SK-N-SH (cell line): ENCODE results near the gene ARHGAP8. TPM values are rescaled to one million over a fixed set of nuclear protein-coding genes. Genes with fewer than 3 reads are reported as not detected.

Experiments
- CTCF ChIA-PET: fragments of 300-600, 350-600 bp; formaldehyde crosslinking; extraction: SDS; loops from one replicate; lab custom pipeline; 2021; lab: Yijun Ruan, JAX
- POLR2A ChIA-PET: fragments of 350-600 bp; sonication (Branson Sonifier 250); formaldehyde crosslinking; extraction: SDS; loops from one replicate; lab custom pipeline; 2020; ENCODE audit warnings: antibody characterized with exemption, inconsistent platforms; lab: Yijun Ruan, JAX
- DNase-seq: peaks from one replicate; pipeline ENCODE4 v3.0.0; 2012
- H2AFZ ChIP-seq: fragments of 200-600 bp; sonication (generic); 2 replicates; pipeline ENCODE4 v1.8.1; 2016; ENCODE audit warnings: antibody characterized with exemption, mild to moderate bottlenecking, low read depth
- H3F3A ChIP-seq: fragments of 200-600 bp; sonication (generic); replicated peaks from 2 replicates; pipeline ENCODE3; 2016; ENCODE audit warnings: antibody characterized with exemption, mild to moderate bottlenecking; ENCODE audit not compliant: insufficient read depth
- H3K27ac ChIP-seq, 2 experiments: fragments of 200-500 bp in 1 of 2; fragments of 200-600 bp in 1 of 2; sonication (Bioruptor generic) in 1 of 2; sonication (generic), shearing (Covaris generic) in 1 of 2; 2 replicates each; pipeline versions ENCODE4 v1.5.1 to v1.6.1; 2014 to 2016; ENCODE audit warnings: low read depth in 2 of 2, inconsistent platforms in 1 of 2, low read length in 1 of 2, mild to moderate bottlenecking in 1 of 2, mixed read lengths in 1 of 2
- H3K27me3 ChIP-seq: fragments of 200-600 bp; sonication (generic), shearing (Covaris generic); 2 replicates; pipeline ENCODE4 v1.6.1; 2016; ENCODE audit warnings: mixed run types; ENCODE audit not compliant: insufficient read depth
- H3K36me3 ChIP-seq, 2 experiments: fragments of 200-500 bp in 1 of 2; fragments of 200-600 bp in 1 of 2; sonication (Bioruptor generic) in 1 of 2; sonication (generic) in 1 of 2; replicated peaks in 1 of 2; 2 replicates each; pipeline versions ENCODE3 to v1.5.1; 2014 to 2016; ENCODE audit warnings: low read length in 1 of 2, mild to moderate bottlenecking in 1 of 2; ENCODE audit not compliant: insufficient read depth in 2 of 2, control insufficient read depth in 1 of 2
- H3K4me1 ChIP-seq, 2 experiments: fragments of 200-500 bp in 1 of 2; fragments of 200-600 bp in 1 of 2; sonication (Bioruptor generic) in 1 of 2; sonication (generic), shearing (Covaris generic) in 1 of 2; 2 replicates each; pipeline versions ENCODE4 v1.5.1 to v1.6.1; 2014 to 2016; ENCODE audit warnings: low read depth in 1 of 2, low read length in 1 of 2, mixed run types in 1 of 2; ENCODE audit not compliant: insufficient read depth in 2 of 2, control insufficient read depth in 1 of 2
- H3K4me2 ChIP-seq: fragments of 200-600 bp; sonication (generic), shearing (Covaris generic); 2 replicates; pipeline ENCODE4 v1.6.1; 2017; ENCODE audit warnings: mixed run types
- H3K4me3 ChIP-seq, 2 experiments: fragments of 200-500 bp in 1 of 2; fragments of 200-600 bp in 1 of 2; sonication (Bioruptor generic) in 1 of 2; sonication (generic), shearing (Covaris generic) in 1 of 2; 2 replicates each; pipeline versions ENCODE4 v1.5.1 to v1.8.1; 2014 to 2016; ENCODE audit warnings: low read depth in 2 of 2, inconsistent platforms in 1 of 2, low read length in 1 of 2, mild to moderate bottlenecking in 1 of 2, mixed read lengths in 1 of 2, moderate library complexity in 1 of 2
- H3K79me2 ChIP-seq: fragments of 200-600 bp; sonication (generic); 2 replicates; pipeline ENCODE4 v1.8.1; 2017; ENCODE audit warnings: mild to moderate bottlenecking; ENCODE audit not compliant: insufficient read depth
- H3K9ac ChIP-seq: fragments of 200-600 bp; sonication (generic); 2 replicates; pipeline ENCODE4 v1.6.1; 2017; ENCODE audit warnings: mixed run types
- H3K9me2 ChIP-seq: fragments of 200-600 bp; sonication (generic); 2 replicates; pipeline ENCODE4 v1.6.1; 2017; ENCODE audit warnings: mixed run types
- H3K9me3 ChIP-seq: fragments of 200-600 bp; sonication (generic); 2 replicates; pipeline ENCODE4 v1.6.1; 2017; ENCODE audit warnings: mixed run types, mild to moderate bottlenecking, moderate library complexity
- H4K20me1 ChIP-seq: fragments of 200-600 bp; sonication (generic); 2 replicates; pipeline ENCODE4 v1.6.1; 2017; ENCODE audit warnings: mild to moderate bottlenecking, mixed run types; ENCODE audit not compliant: insufficient read depth
- CHD2 ChIP-seq: fragments of 150-350 bp; IDR thresholded peaks from 2 replicates; pipeline ENCODE4 v1.6.1; 2018; ENCODE audit warnings: low read length; ENCODE audit not compliant: partially characterized antibody
- ELF1 ChIP-seq: IDR thresholded peaks from 2 replicates; pipeline ENCODE4 v1.4.0; 2012
- EP300 ChIP-seq, 2 experiments: IDR thresholded peaks; 2 replicates each; pipeline versions ENCODE4 v1.4.0 to v1.6.1; 2012; ENCODE audit warnings: borderline replicate concordance in 1 of 2, low read depth in 1 of 2, low read length in 1 of 2
- EZH2phosphoT487 ChIP-seq: fragments of 200-600 bp; sonication (generic); IDR thresholded peaks from 2 replicates; pipeline ENCODE4 v1.6.1; 2017; ENCODE audit warnings: low read depth, mixed run types, mild to moderate bottlenecking, antibody characterized with exemption, moderate library complexity, borderline replicate concordance
- FOSL2 ChIP-seq: IDR thresholded peaks from 2 replicates; pipeline ENCODE4 v1.4.0; 2012; ENCODE audit warnings: low read depth, mild to moderate bottlenecking, moderate library complexity, borderline replicate concordance
- FOXM1 ChIP-seq: IDR thresholded peaks from 2 replicates; pipeline ENCODE4 v1.4.0; 2012; ENCODE audit warnings: low read depth, mild to moderate bottlenecking
- NFIC ChIP-seq: IDR thresholded peaks from 2 replicates; pipeline ENCODE4 v1.4.0; 2012; ENCODE audit warnings: borderline replicate concordance
- PBX3 ChIP-seq: IDR thresholded peaks from 2 replicates; pipeline ENCODE4; 2012
- POLR2AphosphoS5 ChIP-seq: IDR thresholded peaks from 2 replicates; pipeline ENCODE4 v1.6.1; 2012; ENCODE audit warnings: low read depth, low read length
- RCOR1 ChIP-seq: fragments of 150-350 bp; IDR thresholded peaks from 2 replicates; pipeline ENCODE4 v1.6.1; 2017; ENCODE audit warnings: antibody characterized with exemption, low read length
- RFX5 ChIP-seq: IDR thresholded peaks from 2 replicates; pipeline ENCODE4 v1.6.1; 2012; ENCODE audit warnings: mild to moderate bottlenecking, improper control_type of control experiment, low read length
- RXRA ChIP-seq: IDR thresholded peaks from 2 replicates; pipeline ENCODE4 v1.4.0; 2012; ENCODE audit warnings: low read depth, mild to moderate bottlenecking, borderline replicate concordance
- SIN3A ChIP-seq: IDR thresholded peaks from 2 replicates; pipeline ENCODE4 v1.6.1; 2012; ENCODE audit warnings: low read depth, mild to moderate bottlenecking, low read length, moderate library complexity, borderline replicate concordance
- SMC3 ChIP-seq: IDR thresholded peaks from 2 replicates; pipeline ENCODE4 v1.6.1; 2012; ENCODE audit warnings: low read depth, low read length, improper control_type of control experiment
- TAF1 ChIP-seq: IDR thresholded peaks from 2 replicates; pipeline ENCODE4 v1.6.1; 2012; ENCODE audit warnings: low read depth, mild to moderate bottlenecking, low read length, moderate library complexity, borderline replicate concordance
- YY1 ChIP-seq: IDR thresholded peaks from 2 replicates; pipeline ENCODE4 v1.4.0; 2012; ENCODE audit warnings: low read depth, mild to moderate bottlenecking
- WGBS: methylation state at CpG from one replicate; pipeline ENCODE4 v1.1.6; 2017; ENCODE audit warnings: low lambda C conversion rate; 5-methylcytosine and 5-hydroxymethylcytosine counted together
- polyA plus RNA-seq, 3 experiments: library from polyadenylated mRNA; depleted of rRNA; stranded (reverse); fragments of >200 nt; gene quantifications; 2 replicates each; pipeline ENCODE4 v1.2.3, GENCODE V29; 2012
- TF ChIP-seq, protein P1 (sequence below): IDR thresholded peaks from 2 replicates; pipeline ENCODE4 v1.4.0; 2012; ENCODE audit warnings: low read depth, borderline replicate concordance
- TF ChIP-seq, protein P2 (sequence below): fragments of 150-350 bp; IDR thresholded peaks from 2 replicates; pipeline ENCODE4 v1.6.1; 2016; ENCODE audit warnings: mild to moderate bottlenecking, low read depth, low read length
- TF ChIP-seq, protein P3 (sequence below): fragments of 150-350 bp; IDR thresholded peaks from 2 replicates; pipeline ENCODE4 v1.6.1; 2017; ENCODE audit warnings: antibody characterized with exemption, low read length, low read depth, borderline replicate concordance

Gene ARHGAP8
- polyA plus RNA-seq, 1 of the 3 experiments (the other 2 are of a cell fraction) = 0.08 TPM

- Histone ChIP-seq H3K9me3 (no peaks in the 10 kb centered on the region), H3K36me3 (no peaks in the 10 kb centered on the region), H3K4me3 (no peak overlapping the region), H3K27ac (no peak overlapping the region), H4K20me1 (no peaks in the 10 kb centered on the region), H2AFZ (no peak overlapping the region), H3K4me1 (peaks cover 0 to 5% of the 10 kb centered on the region in 2 experiments; a peak in 1 of 4 replicates), H3K9me2 (no peaks in the 10 kb centered on the region), H3K9ac (no peak overlapping the region), H3K4me2 (no peak overlapping the region), H3K27me3 (peaks cover 14% of the 10 kb centered on the region; the same call in 1 of the 2 replicates), H3K79me2 (no peaks in the 10 kb centered on the region), H3F3A (no peaks in the 10 kb centered on the region)
- CTCF ChIA-PET = interaction anchor here (1.0 to 41.0 kb wide), 2 partner anchors 20 to 28 kb away, joined by 3 to 642 read pairs; no protein-coding TSS in a partner anchor
- 90% methylated on average over 9 of the region's 16 CpGs for WGBS
- no peak for DNase-seq
- POLR2A ChIA-PET = no interaction called here
- TF ChIP-seq, protein P1, sequence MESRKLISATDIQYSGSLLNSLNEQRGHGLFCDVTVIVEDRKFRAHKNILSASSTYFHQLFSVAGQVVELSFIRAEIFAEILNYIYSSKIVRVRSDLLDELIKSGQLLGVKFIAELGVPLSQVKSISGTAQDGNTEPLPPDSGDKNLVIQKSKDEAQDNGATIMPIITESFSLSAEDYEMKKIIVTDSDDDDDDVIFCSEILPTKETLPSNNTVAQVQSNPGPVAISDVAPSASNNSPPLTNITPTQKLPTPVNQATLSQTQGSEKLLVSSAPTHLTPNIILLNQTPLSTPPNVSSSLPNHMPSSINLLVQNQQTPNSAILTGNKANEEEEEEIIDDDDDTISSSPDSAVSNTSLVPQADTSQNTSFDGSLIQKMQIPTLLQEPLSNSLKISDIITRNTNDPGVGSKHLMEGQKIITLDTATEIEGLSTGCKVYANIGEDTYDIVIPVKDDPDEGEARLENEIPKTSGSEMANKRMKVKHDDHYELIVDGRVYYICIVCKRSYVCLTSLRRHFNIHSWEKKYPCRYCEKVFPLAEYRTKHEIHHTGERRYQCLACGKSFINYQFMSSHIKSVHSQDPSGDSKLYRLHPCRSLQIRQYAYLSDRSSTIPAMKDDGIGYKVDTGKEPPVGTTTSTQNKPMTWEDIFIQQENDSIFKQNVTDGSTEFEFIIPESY = no peak
- TF ChIP-seq SMC3 = no peak
- TF ChIP-seq ELF1 = no peak
- no peak for TF ChIP-seq CHD2
- no peak for TF ChIP-seq TAF1
- TF ChIP-seq EZH2phosphoT487 = no peak
- no peak for TF ChIP-seq NFIC
- no peak for TF ChIP-seq PBX3
- TF ChIP-seq, protein P2, sequence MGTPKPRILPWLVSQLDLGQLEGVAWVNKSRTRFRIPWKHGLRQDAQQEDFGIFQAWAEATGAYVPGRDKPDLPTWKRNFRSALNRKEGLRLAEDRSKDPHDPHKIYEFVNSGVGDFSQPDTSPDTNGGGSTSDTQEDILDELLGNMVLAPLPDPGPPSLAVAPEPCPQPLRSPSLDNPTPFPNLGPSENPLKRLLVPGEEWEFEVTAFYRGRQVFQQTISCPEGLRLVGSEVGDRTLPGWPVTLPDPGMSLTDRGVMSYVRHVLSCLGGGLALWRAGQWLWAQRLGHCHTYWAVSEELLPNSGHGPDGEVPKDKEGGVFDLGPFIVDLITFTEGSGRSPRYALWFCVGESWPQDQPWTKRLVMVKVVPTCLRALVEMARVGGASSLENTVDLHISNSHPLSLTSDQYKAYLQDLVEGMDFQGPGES = no peak
- no peak for TF ChIP-seq RCOR1
- no peak for TF ChIP-seq POLR2AphosphoS5
- no peak for TF ChIP-seq RFX5
- TF ChIP-seq FOXM1 = no peak
- TF ChIP-seq RXRA = no peak
- TF ChIP-seq, protein P3, sequence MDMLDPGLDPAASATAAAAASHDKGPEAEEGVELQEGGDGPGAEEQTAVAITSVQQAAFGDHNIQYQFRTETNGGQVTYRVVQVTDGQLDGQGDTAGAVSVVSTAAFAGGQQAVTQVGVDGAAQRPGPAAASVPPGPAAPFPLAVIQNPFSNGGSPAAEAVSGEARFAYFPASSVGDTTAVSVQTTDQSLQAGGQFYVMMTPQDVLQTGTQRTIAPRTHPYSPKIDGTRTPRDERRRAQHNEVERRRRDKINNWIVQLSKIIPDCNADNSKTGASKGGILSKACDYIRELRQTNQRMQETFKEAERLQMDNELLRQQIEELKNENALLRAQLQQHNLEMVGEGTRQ = no peak
- no peak for TF ChIP-seq EP300 (IDR thresholded peaks at IDR 0.05; ENCODE audit: borderline replicate concordance in 1 of 2, low read depth in 1 of 2, low read length in 1 of 2)
- TF ChIP-seq FOSL2 = no peak
- TF ChIP-seq SIN3A = no peak
- TF ChIP-seq YY1 = no peak
Measured at GRCh38 chr22:44704159-44705021, 48.0 kb upstream of the ARHGAP8 start.
